Measurements from ENCODE around the gene NKD2. TPM values are rescaled to one million over a fixed set of nuclear protein-coding genes. Genes with fewer than 3 reads are reported as not detected.

The NKD2 gene
- total and polyA plus RNA-seq, 2 experiments from 2014 or later = 1.4 to 9.1 TPM

- no peak for DNase-seq (ENCODE audit: low spot score)
- H3K27me3 ChIP-seq = no peaks in the 10 kb centered on the region
- 97% methylated on average over 17 of the region's 17 CpGs for WGBS (ENCODE audit: low lambda C conversion rate, missing lambda C conversion rate)
- no peak overlapping the region for H3K4me3 ChIP-seq
- no peaks in the 10 kb centered on the region for H3K36me3 ChIP-seq (replicated peaks; ENCODE audit: insufficient read depth, low read depth)
- no peaks in the 10 kb centered on the region for H3K4me1 ChIP-seq (ENCODE audit: insufficient read depth)
- H4K20me1 ChIP-seq (ENCODE audit: insufficient read depth, poor library complexity, severe bottlenecking) = no peaks in the 10 kb centered on the region
- no peak overlapping the region for H3K27ac ChIP-seq
- no peaks in the 10 kb centered on the region for H3K79me2 ChIP-seq
- no peak overlapping the region for H2AFZ ChIP-seq
- H3K9me3 ChIP-seq (ENCODE audit: low read depth) = no peaks in the 10 kb centered on the region
- no peak overlapping the region for H3K4me2 ChIP-seq
- no peak for TF ChIP-seq EZH2phosphoT487 (IDR thresholded peaks at IDR 0.05; ENCODE audit: low read depth, severe bottlenecking, unreplicated experiment)
- TF ChIP-seq CTCF (IDR thresholded peaks at IDR 0.05; ENCODE audit: poor library complexity) = no peak
- no peak for TF ChIP-seq EZH2 (IDR thresholded peaks at IDR 0.05; ENCODE audit: borderline replicate concordance)
- H3K9me2 ChIP-seq (replicated peaks; ENCODE audit: insufficient read depth) = no peaks in the 10 kb centered on the region
Measured at GRCh38 chr5:1075931-1076330, 67.3 kb downstream of the NKD2 start.

GRCh38 chr5:1076406-1076805 lies 67.8 kb downstream of the NKD2 start:
- Histone ChIP-seq H4K20me1 (ENCODE audit: insufficient read depth, poor library complexity, severe bottlenecking) (no peaks in the 10 kb centered on the region), H3K36me3 (replicated peaks; ENCODE audit: insufficient read depth, low read depth) (no peaks in the 10 kb centered on the region), H3K9me2 (replicated peaks; ENCODE audit: insufficient read depth) (no peaks in the 10 kb centered on the region), H3K79me2 (no peaks in the 10 kb centered on the region), H3K4me3 (no peak overlapping the region), H3K27me3 (no peaks in the 10 kb centered on the region), H3K4me2 (no peak overlapping the region), H3K9me3 (ENCODE audit: low read depth) (no peaks in the 10 kb centered on the region), H2AFZ (no peak overlapping the region), H3K4me1 (ENCODE audit: insufficient read depth) (no peaks in the 10 kb centered on the region), H3K27ac (no peak overlapping the region)
- 94% methylated on average over 16 of the region's 17 CpGs for WGBS (ENCODE audit: low lambda C conversion rate, missing lambda C conversion rate)
- TF ChIP-seq CTCF (IDR thresholded peaks at IDR 0.05; ENCODE audit: poor library complexity) (no peak), EZH2phosphoT487 (IDR thresholded peaks at IDR 0.05; ENCODE audit: low read depth, severe bottlenecking, unreplicated experiment) (no peak), EZH2 (IDR thresholded peaks at IDR 0.05; ENCODE audit: borderline replicate concordance) (no peak)
- no peak for DNase-seq (ENCODE audit: low spot score)

- DNase-seq (ENCODE audit: low spot score) = no peak
Measured at GRCh38 chr5:1077026-1077425, 68.4 kb downstream of the NKD2 start.

More at GRCh38 chr5:1077026-1077425, 68.4 kb downstream of the NKD2 start:
- Histone ChIP-seq H3K27ac (no peak overlapping the region), H3K4me1 (ENCODE audit: insufficient read depth) (no peaks in the 10 kb centered on the region), H3K79me2 (no peaks in the 10 kb centered on the region), H3K4me3 (no peak overlapping the region), H4K20me1 (ENCODE audit: insufficient read depth, poor library complexity, severe bottlenecking) (no peaks in the 10 kb centered on the region), H3K36me3 (replicated peaks; ENCODE audit: insufficient read depth, low read depth) (no peaks in the 10 kb centered on the region), H3K4me2 (no peak overlapping the region), H3K9me2 (replicated peaks; ENCODE audit: insufficient read depth) (no peaks in the 10 kb centered on the region), H2AFZ (no peak overlapping the region), H3K27me3 (no peaks in the 10 kb centered on the region), H3K9me3 (ENCODE audit: low read depth) (no peaks in the 10 kb centered on the region)
- no peak for TF ChIP-seq EZH2phosphoT487 (IDR thresholded peaks at IDR 0.05; ENCODE audit: low read depth, severe bottlenecking, unreplicated experiment)
- no peak for TF ChIP-seq CTCF (IDR thresholded peaks at IDR 0.05; ENCODE audit: poor library complexity)
- TF ChIP-seq EZH2 (IDR thresholded peaks at IDR 0.05; ENCODE audit: borderline replicate concordance) = no peak
- WGBS (ENCODE audit: low lambda C conversion rate, missing lambda C conversion rate) = 94% methylated on average over 14 of the region's 19 CpGs
